PC-3 (cell line): Measurements from ENCODE around the gene ADAD1. TPM values are rescaled to one million over a fixed set of nuclear protein-coding genes. Genes with fewer than 3 reads are reported as not detected.

Experiments used
- ATAC-seq: fragments of 200-7000 bp; cut with Tn5 transposase; 2 replicates; pipeline ENCODE4 v1.9.1; 2020; ENCODE audit warnings: mild to moderate bottlenecking, moderate library complexity
- BruUV-seq: library from RNA; stranded (reverse); fragments of 400-500 nt; replicated peaks from 2 replicates; lab custom pipeline; 2021; lab: Mats Ljungman, UMichigan
- CTCF ChIA-PET: fragments of 300-600 bp; sonication (Branson Sonifier 250); formaldehyde crosslinking; loops from one replicate; lab custom pipeline; 2022; ENCODE audit warnings: antibody characterized with exemption; lab: Charles Lee
- POLR2A ChIA-PET: fragments of 300-600 bp; sonication (Branson Sonifier 250); formaldehyde crosslinking; loops from one replicate; lab custom pipeline; 2022; ENCODE audit warnings: antibody characterized with exemption; ENCODE audit not compliant: unreplicated experiment; lab: Charles Lee
- DNase-seq: peaks from one replicate; pipeline ENCODE4 v3.0.0-alpha.2; 2015
- H2AFZ ChIP-seq: fragments of 300-600 bp; sonication (generic); 2 replicates; pipeline ENCODE4 v1.6.0; 2016; ENCODE audit warnings: antibody characterized with exemption, low read length
- H3F3A ChIP-seq: fragments of 300-600 bp; sonication (generic); one replicate; pipeline ENCODE4 v1.6.0; 2017; ENCODE audit warnings: antibody characterized with exemption, low read length, control low read depth, mild to moderate bottlenecking; ENCODE audit not compliant: unreplicated experiment
- H3K27ac ChIP-seq: fragments of 300-600 bp; sonication (generic); 2 replicates; pipeline ENCODE4 v1.5.1; 2016; ENCODE audit warnings: mild to moderate bottlenecking, low read length
- H3K27me3 ChIP-seq: fragments of 300-600 bp; sonication (generic); 2 replicates; pipeline ENCODE4 v1.6.1; 2016; ENCODE audit warnings: low read length, mixed read lengths
- H3K36me3 ChIP-seq: fragments of 300-600 bp; sonication (generic); 2 replicates; pipeline ENCODE4 v1.6.1; 2016; ENCODE audit warnings: low read depth, mixed run types, low read length, mixed read lengths
- H3K4me1 ChIP-seq: fragments of 300-600 bp; sonication (generic); 2 replicates; pipeline ENCODE4 v1.5.1; 2016; ENCODE audit warnings: low read length; ENCODE audit not compliant: insufficient read depth
- H3K4me2 ChIP-seq: fragments of 300-600 bp; sonication (generic); 2 replicates; pipeline ENCODE4 v1.6.0; 2016; ENCODE audit warnings: low read length
- H3K4me3 ChIP-seq: fragments of 300-600 bp; sonication (generic); 2 replicates; pipeline ENCODE4 v1.5.1; 2016; ENCODE audit warnings: mild to moderate bottlenecking, low read length, mixed read lengths
- H3K79me2 ChIP-seq: fragments of 300-600 bp; sonication (generic); 2 replicates; pipeline ENCODE4 v1.6.1; 2017; ENCODE audit warnings: low read length, mixed read lengths
- H3K9ac ChIP-seq: fragments of 300-600 bp; sonication (generic); 2 replicates; pipeline ENCODE4 v1.6.0; 2016; ENCODE audit warnings: mild to moderate bottlenecking, low read length
- H3K9me2 ChIP-seq: fragments of 300-600 bp; sonication (generic); replicated peaks from 2 replicates; pipeline ENCODE4 v1.6.1; 2016; ENCODE audit warnings: mixed run types, low read length, mixed read lengths
- H3K9me3 ChIP-seq: fragments of 300-600 bp; sonication (generic); 2 replicates; pipeline ENCODE4 v1.6.1; 2016; ENCODE audit warnings: low read length, mixed read lengths
- H4K20me1 ChIP-seq: fragments of 300-600 bp; sonication (generic); 2 replicates; pipeline ENCODE4 v1.6.1; 2016; ENCODE audit warnings: low read length, mixed read lengths
- EZH2 ChIP-seq: fragments of 300-600 bp; sonication (generic); IDR thresholded peaks from one replicate; pipeline ENCODE4 v1.6.1; 2017; ENCODE audit warnings: antibody characterized with exemption, mild to moderate bottlenecking, low read length; ENCODE audit not compliant: unreplicated experiment
- EZH2phosphoT487 ChIP-seq: fragments of 300-600 bp; sonication (generic); IDR thresholded peaks from 2 replicates; pipeline ENCODE4 v1.6.1; 2018; ENCODE audit warnings: mild to moderate bottlenecking, antibody characterized with exemption, low read length, borderline replicate concordance
- intact Hi-C: fragments of 100-400 bp; cut with micrococcal nuclease; formaldehyde crosslinking; loops from 2 replicates; pipeline ENCODE4 v1.9.0; 2023
- total RNA-seq: library from RNA; depleted of rRNA; stranded (reverse); fragments of >200 nt; gene quantifications from 2 replicates; pipeline ENCODE4 v1.2.3, GENCODE V29; 2014
- TF ChIP-seq, protein P1 (sequence below): fragments of 300-600 bp; sonication (generic); conservative IDR thresholded peaks from 2 replicates; pipeline ENCODE4 v1.5.1; 2017; ENCODE audit warnings: antibody characterized with exemption, low read depth, mild to moderate bottlenecking, low read length

ADAD1 gene
- total RNA-seq, 1 experiment from 2014 or later, result not detected

DNA sequence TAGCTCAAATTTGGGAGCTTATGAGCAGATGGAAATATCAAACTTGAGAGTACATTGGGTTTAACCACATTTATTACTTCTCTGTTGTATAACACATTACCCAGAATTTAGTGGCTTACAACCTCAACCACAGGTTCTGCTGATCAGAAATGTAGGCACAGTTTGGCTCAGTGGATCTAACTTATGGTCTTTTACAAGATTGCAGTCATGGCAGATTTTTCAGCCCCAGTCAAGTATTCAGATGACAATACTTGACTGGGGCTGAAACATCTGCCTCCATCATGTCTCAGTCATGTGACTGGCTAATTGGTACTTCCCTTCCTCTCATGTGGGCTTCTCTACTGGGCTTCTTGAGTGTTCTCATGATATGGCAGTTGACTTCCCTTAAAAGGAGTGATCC, 44.0 kb upstream of the ADAD1 start:
- no peak overlapping the region for H2AFZ ChIP-seq
- H3F3A ChIP-seq, result no peaks in the 10 kb centered on the region
- no peak for DNase-seq
- ChIA-PET CTCF (no interaction called here), POLR2A (interaction anchor here (0.6 kb wide), 1 partner anchor 52 kb away, joined by 4 read pairs; no protein-coding TSS in a partner anchor)
- no peak for ATAC-seq
- no peaks in the 10 kb centered on the region for H4K20me1 ChIP-seq
- H3K79me2 ChIP-seq, result no peaks in the 10 kb centered on the region
- no peak overlapping the region for H3K4me2 ChIP-seq
- intact Hi-C loops, result no loop called here
- H3K27me3 ChIP-seq, result no peaks in the 10 kb centered on the region
- no peaks in the 10 kb centered on the region for H3K9me2 ChIP-seq
- no peaks in the 10 kb centered on the region; the same call in 1 of the 2 replicates for H3K36me3 ChIP-seq
- H3K9me3 ChIP-seq, result no peaks in the 10 kb centered on the region
- H3K4me3 ChIP-seq, result no peak overlapping the region
- H3K9ac ChIP-seq, result no peak overlapping the region
- no peak overlapping the region for H3K27ac ChIP-seq
- no TSS peak for BruUV-seq
- H3K4me1 ChIP-seq, result no peaks in the 10 kb centered on the region
- TF ChIP-seq EZH2phosphoT487 (no peak), EZH2 (no peak)
- TF ChIP-seq, protein P1, sequence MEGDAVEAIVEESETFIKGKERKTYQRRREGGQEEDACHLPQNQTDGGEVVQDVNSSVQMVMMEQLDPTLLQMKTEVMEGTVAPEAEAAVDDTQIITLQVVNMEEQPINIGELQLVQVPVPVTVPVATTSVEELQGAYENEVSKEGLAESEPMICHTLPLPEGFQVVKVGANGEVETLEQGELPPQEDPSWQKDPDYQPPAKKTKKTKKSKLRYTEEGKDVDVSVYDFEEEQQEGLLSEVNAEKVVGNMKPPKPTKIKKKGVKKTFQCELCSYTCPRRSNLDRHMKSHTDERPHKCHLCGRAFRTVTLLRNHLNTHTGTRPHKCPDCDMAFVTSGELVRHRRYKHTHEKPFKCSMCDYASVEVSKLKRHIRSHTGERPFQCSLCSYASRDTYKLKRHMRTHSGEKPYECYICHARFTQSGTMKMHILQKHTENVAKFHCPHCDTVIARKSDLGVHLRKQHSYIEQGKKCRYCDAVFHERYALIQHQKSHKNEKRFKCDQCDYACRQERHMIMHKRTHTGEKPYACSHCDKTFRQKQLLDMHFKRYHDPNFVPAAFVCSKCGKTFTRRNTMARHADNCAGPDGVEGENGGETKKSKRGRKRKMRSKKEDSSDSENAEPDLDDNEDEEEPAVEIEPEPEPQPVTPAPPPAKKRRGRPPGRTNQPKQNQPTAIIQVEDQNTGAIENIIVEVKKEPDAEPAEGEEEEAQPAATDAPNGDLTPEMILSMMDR, result no peak

DNA sequence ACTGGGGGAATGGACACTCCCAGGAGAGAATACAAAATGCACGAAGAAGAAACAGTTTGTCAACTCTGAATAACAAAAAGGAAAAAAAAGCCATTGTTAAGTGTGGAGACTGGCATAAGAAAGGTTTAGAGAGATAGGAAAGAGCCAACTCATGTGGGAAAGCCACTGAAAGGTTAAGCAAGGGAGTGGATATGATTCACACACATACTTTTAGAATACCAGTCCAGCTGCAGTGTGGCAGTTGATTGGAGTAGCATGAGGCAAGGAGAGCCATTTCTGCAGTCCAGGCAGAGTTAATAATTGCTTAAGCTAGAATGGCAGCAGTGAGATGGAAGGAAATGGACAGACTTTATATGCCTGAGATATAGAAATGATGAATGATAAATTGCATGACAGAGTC, 36.9 kb upstream of the ADAD1 start:
- H4K20me1 ChIP-seq, result no peaks in the 10 kb centered on the region
- intact Hi-C loops, result no loop called here
- no peak overlapping the region for H3K4me3 ChIP-seq
- DNase-seq, result peak; percentile 30
- no peak; the same call in 1 of the 2 replicates for ATAC-seq
- CTCF ChIA-PET, result no interaction called here
- BruUV-seq, result no TSS peak
- H3K4me2 ChIP-seq, result no peak overlapping the region
- no peaks in the 10 kb centered on the region for H3K79me2 ChIP-seq
- H3K9ac ChIP-seq, result no peak overlapping the region
- no peaks in the 10 kb centered on the region for H3K9me2 ChIP-seq
- 0 out of 2 replicates have a peak overlapping the region, but pooled peaks have one; percentile 11 for H3K27ac ChIP-seq
- TF ChIP-seq EZH2phosphoT487 (no peak), EZH2 (no peak)
- TF ChIP-seq, protein P1, result no peak
- no peaks in the 10 kb centered on the region for H3F3A ChIP-seq
- no peaks in the 10 kb centered on the region for H3K36me3 ChIP-seq
- H3K9me3 ChIP-seq, result no peaks in the 10 kb centered on the region
- POLR2A ChIA-PET, result no interaction called here
- H3K27me3 ChIP-seq, result no peaks in the 10 kb centered on the region
- no peak overlapping the region for H2AFZ ChIP-seq
- H3K4me1 ChIP-seq, result no peaks in the 10 kb centered on the region

- Histone ChIP-seq H3K9me3 (no peaks in the 10 kb centered on the region), H4K20me1 (no peaks in the 10 kb centered on the region), H3K9me2 (no peaks in the 10 kb centered on the region), H3K4me2 (no peak overlapping the region), H3K79me2 (no peaks in the 10 kb centered on the region), H2AFZ (no peak overlapping the region), H3K9ac (no peak overlapping the region), H3K4me3 (no peak overlapping the region), H3F3A (no peaks in the 10 kb centered on the region), H3K4me1 (no peaks in the 10 kb centered on the region), H3K27ac (no peak overlapping the region), H3K27me3 (no peaks in the 10 kb centered on the region), H3K36me3 (no peaks in the 10 kb centered on the region; the same call in none of the 2 replicates)
- peak; percentile 3 for DNase-seq
- TF ChIP-seq, protein P1, result no peak
- no peak for TF ChIP-seq EZH2phosphoT487
- no peak for TF ChIP-seq EZH2
- no TSS peak for BruUV-seq
- intact Hi-C loops, result no loop called here
- CTCF ChIA-PET, result no interaction called here
- POLR2A ChIA-PET, result interaction anchor here (0.7 kb wide), 1 partner anchor 33 kb away, joined by 3 read pairs; no protein-coding TSS in a partner anchor
- peak; percentile 43 for ATAC-seq
Measured at GRCh38 chr4:122346036-122346435, 32.8 kb upstream of the ADAD1 start.
